Activated CD4-positive, alpha-beta T cell treated with anti-CD3 and anti-CD28 coated beads for 48 hours (primary cell): ENCODE measurements around the gene NUDT19.
"Not testable (repeated sequence)": the region's sequence is repeated elsewhere in the genome, so short reads cannot be mapped to it uniquely, and the experiment has no call there.

Source experiments
- DNase-seq: peaks from one replicate; pipeline ENCODE4 v3.0.0-alpha.2; 2020

Gene NUDT19

DNA sequence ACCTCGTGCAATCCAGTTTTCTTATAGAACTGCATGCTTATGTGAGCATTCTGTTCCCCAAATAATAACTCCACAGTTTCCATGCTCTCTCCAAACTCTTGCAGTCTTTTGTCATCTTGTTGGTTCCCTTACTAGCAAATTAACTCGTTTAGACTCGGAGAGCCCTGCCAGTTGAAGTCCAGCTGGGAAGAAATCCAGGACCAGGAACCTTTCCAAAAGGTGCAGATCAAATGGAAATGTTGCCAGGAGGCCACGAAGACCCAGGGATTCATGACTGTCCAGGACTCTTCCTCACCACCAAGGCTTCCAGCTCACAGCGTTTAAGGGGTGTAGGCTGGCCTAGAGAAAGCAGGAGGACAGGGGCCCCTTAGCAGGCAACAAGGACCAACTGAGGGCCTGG is 25.9 kb downstream of the NUDT19 start:
- no peak for DNase-seq

GRCh38 chr19:32718286-32718685 is 26.7 kb downstream of the NUDT19 start:
- no peak for DNase-seq

- peak; percentile 33 for DNase-seq
These were observed 28.0 kb downstream of the NUDT19 start, which contains the start of gene TDRD12 for GRCh38 chr19:32719611-32720059. TSS of gene TDRD12 (plus strand) at chr19:32719767. CDS start at chr19:32720073, 306 bp downstream.

DNA sequence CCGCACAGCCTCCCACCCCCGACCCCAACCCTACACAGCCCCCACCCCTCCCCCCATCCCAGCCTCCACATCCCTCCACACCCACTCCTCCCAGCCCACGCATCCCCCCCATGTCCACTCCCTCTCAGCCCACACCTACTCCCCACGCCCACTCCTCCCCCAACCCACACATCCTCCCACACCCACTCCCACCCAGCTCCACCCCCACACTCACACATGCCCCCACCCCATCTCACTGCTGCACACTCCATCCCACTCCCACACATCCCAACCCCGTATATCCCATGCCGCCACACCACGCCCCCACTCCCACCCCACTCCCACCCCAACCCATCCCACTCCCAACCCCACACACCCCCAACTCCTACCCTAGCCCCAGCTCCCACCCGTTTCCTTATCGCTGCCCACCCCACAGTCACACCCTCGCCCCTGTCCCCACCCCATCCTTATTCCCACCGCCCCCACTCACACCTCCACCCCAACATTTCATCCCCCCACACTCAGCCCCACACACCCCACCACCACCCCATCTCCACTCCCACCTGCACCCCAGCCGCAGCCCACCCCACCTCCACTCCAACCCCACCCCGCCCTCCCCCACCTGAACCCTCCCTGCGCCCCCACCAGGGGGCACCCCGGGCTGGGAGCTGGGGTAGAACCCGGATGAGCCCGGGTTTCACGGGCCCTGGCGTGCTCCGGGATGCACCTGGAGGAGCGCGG is 28.8 kb downstream of the NUDT19 start:
- DNase-seq, result no peak

GRCh38 chr19:32720936-32721250 is 29.3 kb downstream of the NUDT19 start:
- DNase-seq, result no peak

DNA sequence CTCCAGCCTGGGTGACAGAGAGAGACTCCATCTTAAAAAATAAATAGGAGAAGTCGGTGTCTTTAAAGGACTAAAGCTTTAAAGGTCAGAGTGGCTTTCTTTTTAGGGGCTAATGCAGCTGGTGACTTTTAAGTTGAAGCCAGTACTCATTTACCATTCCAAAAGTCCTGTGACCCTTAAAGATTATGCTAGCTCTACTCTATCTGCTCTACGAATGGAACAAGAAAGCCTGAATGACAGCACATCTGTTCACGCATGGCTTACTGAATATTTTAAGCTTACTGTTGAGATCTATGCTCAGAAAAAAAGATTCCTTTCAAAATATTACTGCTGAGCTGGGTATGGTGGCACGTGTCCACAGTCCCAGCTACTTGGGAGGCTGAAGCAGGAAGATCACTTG is 44.3 kb downstream of the NUDT19 start:
- DNase-seq, result no peak

DNA sequence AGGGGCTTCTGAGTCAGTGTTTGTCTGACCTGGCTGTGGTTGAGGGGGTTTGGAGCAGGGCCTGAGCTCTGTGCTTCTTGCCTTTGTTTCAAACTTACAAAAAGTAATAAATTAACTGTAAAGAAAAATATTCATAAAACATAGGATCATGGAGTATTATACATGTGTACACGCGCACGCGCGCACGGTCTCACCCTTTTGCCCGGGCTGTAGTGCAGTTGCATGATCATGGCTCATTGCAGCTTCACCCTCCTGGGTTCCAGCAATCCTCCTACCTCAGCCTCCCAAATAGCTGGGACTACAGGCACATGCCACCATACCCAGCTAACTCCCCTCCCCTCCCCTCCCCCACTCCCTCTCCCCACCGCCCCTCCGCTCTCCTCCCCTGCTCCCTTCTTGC is 51.4 kb downstream of the NUDT19 start:
- no peak for DNase-seq

- no peak for DNase-seq
These were observed 51.8 kb downstream of the NUDT19 start for GRCh38 chr19:32743447-32743846.

DNA sequence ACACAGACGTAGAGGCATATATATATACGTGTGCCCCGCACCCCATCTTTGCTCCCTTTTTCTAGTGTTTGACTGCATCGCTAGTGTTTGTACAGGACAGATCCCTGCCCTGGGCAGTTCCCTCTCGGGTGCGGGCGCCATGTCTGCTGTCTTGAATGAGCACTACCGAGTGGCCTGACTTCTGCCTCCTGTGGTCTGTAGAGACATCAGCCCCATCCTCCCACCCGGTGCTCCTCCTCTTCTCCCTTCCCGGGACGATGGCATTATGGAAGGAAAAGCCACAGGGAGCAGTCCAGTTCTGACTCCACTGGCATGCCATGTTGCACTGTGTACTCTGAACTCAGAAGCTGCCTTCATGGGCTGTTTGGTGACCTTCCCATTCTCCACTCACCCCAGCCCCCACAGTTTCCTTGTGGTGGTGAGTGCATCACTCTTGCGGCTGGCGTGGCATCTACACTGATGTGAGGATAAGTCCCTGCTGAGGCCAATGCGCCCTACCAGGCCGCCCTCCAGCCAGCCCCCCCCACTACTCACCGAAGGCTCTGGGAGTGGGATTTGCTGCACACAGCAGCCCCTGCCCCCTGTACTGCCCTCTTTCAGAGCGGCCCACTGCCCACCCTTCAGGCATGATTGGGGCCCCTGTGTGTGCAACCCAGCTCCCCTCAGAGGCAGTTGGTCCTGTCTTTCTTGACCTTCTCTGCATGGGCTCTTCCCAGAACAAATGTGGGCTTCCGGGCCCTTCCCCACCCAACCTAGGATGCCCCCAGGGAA is 53.1 kb downstream of the NUDT19 start:
- DNase-seq, result no peak

GRCh38 chr19:32745594-32746251 is 54.1 kb downstream of the NUDT19 start:
- not testable (repeated sequence) for DNase-seq

- peak; percentile 18 for DNase-seq
These were observed 55.1 kb downstream of the NUDT19 start for GRCh38 chr19:32746631-32747196.

GRCh38 chr19:32748497-32748896 is 56.9 kb downstream of the NUDT19 start:
- peak; percentile 22 for DNase-seq

- DNase-seq, result no peak
These were observed 57.3 kb downstream of the NUDT19 start for GRCh38 chr19:32748948-32749347.

DNA sequence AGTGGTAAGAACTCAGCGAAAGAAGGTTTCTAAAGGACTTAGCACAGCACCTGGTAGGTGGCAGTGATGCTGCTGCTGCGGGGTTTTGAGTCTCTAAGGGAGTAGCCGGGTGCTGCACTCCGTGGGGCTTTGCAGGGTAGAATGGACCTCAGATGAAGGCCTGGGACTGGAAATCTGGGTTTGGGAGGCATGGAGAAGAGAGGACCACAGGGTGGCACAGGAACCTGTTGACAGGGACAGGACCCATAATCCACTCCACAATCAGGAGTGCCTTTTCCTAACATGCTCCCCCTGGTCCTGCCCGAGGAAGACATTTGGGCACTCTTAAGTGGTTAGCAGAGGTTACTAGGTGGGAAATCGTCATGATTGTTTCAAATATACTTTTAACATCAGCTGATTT is 57.7 kb downstream of the NUDT19 start:
- DNase-seq, result no peak

GRCh38 chr19:32750441-32751055 is 58.9 kb downstream of the NUDT19 start:
- no peak for DNase-seq

DNA sequence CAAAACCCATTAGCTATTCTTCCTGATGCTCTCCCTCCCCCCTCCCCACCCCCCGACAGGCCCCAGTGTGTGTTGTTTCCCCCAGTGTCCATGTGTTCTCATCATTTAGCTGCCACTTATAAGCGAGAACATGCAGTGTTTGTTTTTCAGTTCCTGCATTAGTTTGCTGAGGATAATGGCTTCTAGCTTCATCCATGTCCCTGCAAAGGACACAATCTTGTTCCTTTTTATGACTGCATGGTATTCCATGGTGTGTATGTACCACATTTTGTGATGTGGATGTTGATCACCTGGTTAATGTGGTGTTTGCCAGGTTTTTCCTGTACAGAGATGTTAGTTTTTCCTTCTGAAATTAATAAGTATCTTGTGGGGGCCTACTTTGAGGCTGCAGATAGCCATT is 59.4 kb downstream of the NUDT19 start:
- DNase-seq, result no peak

- no peak for DNase-seq
These were observed 65.6 kb downstream of the NUDT19 start for GRCh38 chr19:32757189-32757588.
